Measurements from ENCODE around the gene PLEKHH1.

- TF ChIP-seq GATA2 (IDR thresholded peaks at IDR 0.05; ENCODE audit: low read depth, low read length), result no peak
- no peak for TF ChIP-seq GATA3 (IDR thresholded peaks at IDR 0.05; ENCODE audit: low read depth, low read length)
Observed at GRCh38 chr14:67584978-67585377, 51.9 kb downstream of the PLEKHH1 start.
